ENCODE measurements around the gene CDK14. TPM values are rescaled to one million over a fixed set of nuclear protein-coding genes. Genes with fewer than 3 reads are reported as not detected.

The CDK14 gene
- total and polyA plus RNA-seq, 2 of the 8 experiments (the other 6 are each of a cell fraction or from before 2014, with no cell fraction given): 5.5 to 47.3 TPM

- TF ChIP-seq HDAC2 (IDR thresholded peaks at IDR 0.05; ENCODE audit: borderline replicate concordance in 1 of 2, low read depth in 2 of 2, low read length in 2 of 2): no peak
- no peak for TF ChIP-seq KDM5A (IDR thresholded peaks at IDR 0.05; ENCODE audit: low read length)
- TF ChIP-seq JUND (IDR thresholded peaks at IDR 0.05; ENCODE audit: low read length): no peak
- no peak for TF ChIP-seq ATF3 (IDR thresholded peaks at IDR 0.05; ENCODE audit: insufficient read depth, low read depth, low read length)
Measured at GRCh38 chr7:90570373-90570959, 25.7 kb upstream of the CDK14 start (continued).
